Fibroblast of skin of left quadriceps (primary cell): ENCODE measurements around the gene PSKH1.
A peak's percentile ranks its signal among the peaks of the same experiment; 100 is the strongest.
"Not testable (repeated sequence)": the region's sequence is repeated elsewhere in the genome, so short reads cannot be mapped to it uniquely, and the experiment has no call there.

Experiments
- DNase-seq, 2 experiments: peaks; one replicate each; pipeline ENCODE4 v3.0.0-alpha.2; 2013; ENCODE audit warnings: low read depth in 2 of 2

PSKH1 gene

GRCh38 chr16:67892899-67893742, at the start of gene PSKH1:
PSKH1 (plus strand) TSS chr16:67893254; CDS start chr16:67908750, 15,496 bp downstream.
- DNase-seq, result peak; percentile 87

GRCh38 chr16:67843343-67843765, 49.7 kb upstream of the PSKH1 start:
- DNase-seq, result no peak

GRCh38 chr16:67844497-67844896, 48.6 kb upstream of the PSKH1 start:
- DNase-seq, result no peak

- no peak for DNase-seq
These were observed 47.6 kb upstream of the PSKH1 start for GRCh38 chr16:67845291-67846062.

GRCh38 chr16:67846063-67846319, 47.1 kb upstream of the PSKH1 start:
- DNase-seq, result no peak

GRCh38 chr16:67846320-67847063, 46.6 kb upstream of the PSKH1 start, which contains the start of gene NUTF2:
NUTF2 (plus strand) TSS chr16:67846933; CDS start chr16:67865131, 18,198 bp downstream.
- peak; percentile 89 for DNase-seq

GRCh38 chr16:67847064-67847861, 45.8 kb upstream of the PSKH1 start, which contains the start of gene CENPT:
CENPT (minus strand) TSS chr16:67847693; CDS start chr16:67833859, 13,834 bp downstream.
- no peak for DNase-seq

GRCh38 chr16:67848118-67848517, 44.9 kb upstream of the PSKH1 start:
- no peak for DNase-seq

GRCh38 chr16:67853670-67854069, 39.4 kb upstream of the PSKH1 start:
- no peak for DNase-seq

- DNase-seq, result no peak
These were observed 37.3 kb upstream of the PSKH1 start for GRCh38 chr16:67855789-67856188.

- DNase-seq, result no peak
These were observed 36.0 kb upstream of the PSKH1 start for GRCh38 chr16:67856927-67857546.

- DNase-seq, result peak in 1 of 2 experiments; percentile 22
These were observed 35.4 kb upstream of the PSKH1 start for GRCh38 chr16:67857547-67858233.

GRCh38 chr16:67858500-67858899, 34.6 kb upstream of the PSKH1 start:
- no peak for DNase-seq

- DNase-seq, result no peak
These were observed 32.3 kb upstream of the PSKH1 start for GRCh38 chr16:67860589-67861398.

GRCh38 chr16:67861877-67862276, 31.2 kb upstream of the PSKH1 start:
- no peak for DNase-seq

GRCh38 chr16:67862623-67863583, 30.2 kb upstream of the PSKH1 start:
- no peak for DNase-seq

- not testable (repeated sequence) for DNase-seq
These were observed 29.0 kb upstream of the PSKH1 start for GRCh38 chr16:67864044-67864443.

- DNase-seq, result no peak
These were observed 28.5 kb upstream of the PSKH1 start for GRCh38 chr16:67864594-67864993.
